ENCODE results near the gene MAD1L1.
"Not testable (repeated sequence)": the region's sequence is repeated elsewhere in the genome, so short reads cannot be mapped to it uniquely, and the experiment has no call there.

Gene MAD1L1

GRCh38 chr7:1930381-1931065 lies 302.2 kb downstream of the MAD1L1 start:
- Mint-ChIP-seq H3K9me3 (peaks cover 20% of the 10 kb centered on the region), H3K4me1 (peaks cover 36% of the 10 kb centered on the region), H3K36me3 (ENCODE audit: low read depth) (peaks cover 29% of the 10 kb centered on the region), H3K27me3 (ENCODE audit: low read depth, poor library complexity) (peaks cover 6% of the 10 kb centered on the region), H3K4me3 (no peak overlapping the region), H3K27ac (no peak overlapping the region)
- no peak for TF ChIP-seq CTCF (IDR thresholded peaks at IDR 0.05)
- no peak for DNase-seq

GRCh38 chr7:1929349-1929925 lies 303.3 kb downstream of the MAD1L1 start:
- Mint-ChIP-seq H3K36me3 (ENCODE audit: low read depth) (peaks cover 23% of the 10 kb centered on the region), H3K9me3 (peaks cover 16% of the 10 kb centered on the region), H3K4me1 (peaks cover 34% of the 10 kb centered on the region)
- not testable (repeated sequence) for H3K4me3 Mint-ChIP-seq; DNase-seq; H3K27me3 Mint-ChIP-seq (ENCODE audit: low read depth, poor library complexity); H3K27ac Mint-ChIP-seq

- TF ChIP-seq CTCF (IDR thresholded peaks at IDR 0.05), result no peak
- Mint-ChIP-seq H3K36me3 (ENCODE audit: low read depth) (peaks cover 18% of the 10 kb centered on the region), H3K4me1 (peaks cover 29% of the 10 kb centered on the region), H3K27ac (no peak overlapping the region), H3K9me3 (peaks cover 11% of the 10 kb centered on the region), H3K4me3 (no peak overlapping the region), H3K27me3 (ENCODE audit: low read depth, poor library complexity) (peaks cover 6% of the 10 kb centered on the region)
- DNase-seq, result no peak
Observed at GRCh38 chr7:1928645-1929348, 303.9 kb downstream of the MAD1L1 start.

- Mint-ChIP-seq H3K4me3 (no peak overlapping the region), H3K27me3 (ENCODE audit: low read depth, poor library complexity) (peaks cover 6% of the 10 kb centered on the region), H3K36me3 (ENCODE audit: low read depth) (peaks cover 16% of the 10 kb centered on the region)
Observed at GRCh38 chr7:1927937-1928644, 304.7 kb downstream of the MAD1L1 start.

GRCh38 chr7:1926908-1927306 lies 305.8 kb downstream of the MAD1L1 start:
- TF ChIP-seq CTCF (IDR thresholded peaks at IDR 0.05), result no peak
- H3K36me3 Mint-ChIP-seq (ENCODE audit: low read depth), result peaks cover 9% of the 10 kb centered on the region
- H3K27ac Mint-ChIP-seq, result no peak overlapping the region
- peaks cover 5% of the 10 kb centered on the region for H3K27me3 Mint-ChIP-seq (ENCODE audit: low read depth, poor library complexity)
- H3K4me1 Mint-ChIP-seq, result peaks cover 22% of the 10 kb centered on the region
- no peak overlapping the region for H3K4me3 Mint-ChIP-seq
- DNase-seq, result no peak
- H3K9me3 Mint-ChIP-seq, result peaks cover 6% of the 10 kb centered on the region

More at GRCh38 chr7:1927937-1928644, 304.7 kb downstream of the MAD1L1 start:
- peaks cover 29% of the 10 kb centered on the region for H3K4me1 Mint-ChIP-seq
- DNase-seq, result no peak
- H3K9me3 Mint-ChIP-seq, result peaks cover 11% of the 10 kb centered on the region
- TF ChIP-seq CTCF (IDR thresholded peaks at IDR 0.05), result no peak
- H3K27ac Mint-ChIP-seq, result no peak overlapping the region

Data from nephron progenitor cell (in vitro differentiated cells).